Germinal center (tissue), 1 donor: ENCODE measurements around the gene SAPCD2.
A peak's percentile ranks its signal among the peaks of the same experiment; 100 is the strongest.
"Not testable (repeated sequence)": the region's sequence is repeated elsewhere in the genome, so short reads cannot be mapped to it uniquely, and the experiment has no call there.

ENCODE experiments used
- DNase-seq: peaks from one replicate; pipeline ENCODE4 v3.0.0; 2012; ENCODE audit warnings: mixed read lengths, low spot score

The SAPCD2 gene

GRCh38 chr9:137064027-137064879 is 6.1 kb downstream of the SAPCD2 start:
- DNase-seq = no peak

- no peak for DNase-seq
Observed at GRCh38 chr9:137063311-137064026, 6.9 kb downstream of the SAPCD2 start.

- not testable (repeated sequence) for DNase-seq
Observed at GRCh38 chr9:137062798-137063197, 7.6 kb downstream of the SAPCD2 start.

- DNase-seq = no peak
Observed at GRCh38 chr9:137062384-137062783, 8.0 kb downstream of the SAPCD2 start.

- no peak for DNase-seq
Observed at GRCh38 chr9:137058521-137059234, 11.7 kb downstream of the SAPCD2 start.

- DNase-seq = no peak
Observed at GRCh38 chr9:137057545-137057944, 12.8 kb downstream of the SAPCD2 start.

- no peak for DNase-seq
Observed at GRCh38 chr9:137056739-137057415, 13.5 kb downstream of the SAPCD2 start.

GRCh38 chr9:137055385-137056364 is 14.7 kb downstream of the SAPCD2 start:
- no peak for DNase-seq

GRCh38 chr9:137054932-137055384 is 15.4 kb downstream of the SAPCD2 start:
- no peak for DNase-seq

GRCh38 chr9:137053944-137054931 is 16.1 kb downstream of the SAPCD2 start, which contains the start of gene ENTPD2:
TSS of gene ENTPD2 (minus strand) at chr9:137054061. CDS start at chr9:137053997, 64 bp downstream.
- DNase-seq = peak; percentile 62

- DNase-seq = no peak
Observed at GRCh38 chr9:137052998-137053943, 17.1 kb downstream of the SAPCD2 start.

- no peak for DNase-seq
Observed at GRCh38 chr9:137052293-137052692, 18.1 kb downstream of the SAPCD2 start.

GRCh38 chr9:137051145-137051724 is 19.1 kb downstream of the SAPCD2 start:
- no peak for DNase-seq

- no peak for DNase-seq
Observed at GRCh38 chr9:137050570-137050969, 19.8 kb downstream of the SAPCD2 start.

GRCh38 chr9:137049544-137050449 is 20.6 kb downstream of the SAPCD2 start:
- no peak for DNase-seq

- no peak for DNase-seq
Observed at GRCh38 chr9:137048655-137049543, 21.5 kb downstream of the SAPCD2 start.
